HCT116 (cell line): ENCODE measurements around the gene PRR4. TPM values are rescaled to one million over a fixed set of nuclear protein-coding genes. Genes with fewer than 3 reads are reported as not detected.
A peak's percentile ranks its signal among the peaks of the same experiment; 100 is the strongest.

Experiments
- ATAC-seq: fragments of 200-7000 bp; cut with Tn5 transposase; 2 replicates; pipeline ENCODE4 v1.9.1; 2020; ENCODE audit warnings: mild to moderate bottlenecking, moderate library complexity
- Bru-seq: library from RNA; stranded (reverse); fragments of 400-500 nt; gene quantifications from one replicate; lab custom pipeline; 2021; lab: Mats Ljungman, UMichigan
- BruChase-seq, 2 experiments: library from RNA; stranded (reverse); fragments of 400-500 nt; gene quantifications; one replicate each; lab custom pipeline; 2021; lab: Mats Ljungman, UMichigan
- BruUV-seq: library from RNA; stranded (reverse); fragments of 400-500 nt; replicated peaks from 2 replicates; lab custom pipeline; 2021; lab: Mats Ljungman, UMichigan
- CTCF ChIA-PET: fragments of 300-600 bp; sonication (Branson Sonifier 250); formaldehyde crosslinking; loops from one replicate; lab custom pipeline; 2021; ENCODE audit warnings: antibody characterized with exemption; lab: Charles Lee
- POLR2A ChIA-PET: fragments of 300-600, 350-600 bp; sonication (Branson Sonifier 250); formaldehyde crosslinking; loops from one replicate; lab custom pipeline; 2021; ENCODE audit warnings: antibody characterized with exemption; lab: Charles Lee
- RAD21 ChIA-PET, 2 experiments: fragments of 300-600 bp; sonication (Branson Sonifier 250); formaldehyde crosslinking; loops; one replicate each; lab custom pipeline; 2023; ENCODE audit warnings: low total read pairs in 2 of 2; ENCODE audit not compliant: uncharacterized antibody in 2 of 2, unreplicated experiment in 2 of 2, low non-redundant PET in 1 of 2; lab: Charles Lee
- DNase-seq: peaks from one replicate; pipeline ENCODE4 v3.0.0-alpha.2; 2010; ENCODE audit warnings: low read depth, low spot score
- H2AFZ ChIP-seq: fragments of 200-600 bp; shearing (Covaris generic), sonication (generic); 2 replicates; pipeline ENCODE4 v1.6.1; 2017; ENCODE audit warnings: low read depth, mixed run types, mixed read lengths, antibody characterized with exemption, low read length; ENCODE audit not compliant: poor library complexity, severe bottlenecking
- H3K27ac ChIP-seq: 2 replicates; pipeline ENCODE4 v1.5.1; 2012; ENCODE audit warnings: low read depth, low read length
- H3K27me3 ChIP-seq: fragments of 200-600 bp; sonication (generic); 2 replicates; pipeline ENCODE4 v1.6.1; 2016; ENCODE audit warnings: mixed run types, low read length, mixed read lengths; ENCODE audit not compliant: insufficient read depth
- H3K36me3 ChIP-seq, 2 experiments: fragments of 200-500 bp in 1 of 2; fragments of 200-600 bp in 1 of 2; sonication (Bioruptor generic) in 1 of 2; sonication (generic) in 1 of 2; 2 replicates each; pipeline versions ENCODE4 v1.5.1 to v1.6.1; 2014 to 2016; ENCODE audit warnings: low read length in 2 of 2, inconsistent platforms in 1 of 2, mixed read lengths in 1 of 2, mixed run types in 1 of 2; ENCODE audit not compliant: insufficient read depth in 2 of 2, control insufficient read depth in 1 of 2
- H3K4me1 ChIP-seq, 2 experiments: fragments of 200-600 bp in 1 of 2; sonication (generic) in 1 of 2; 2 replicates each; pipeline versions ENCODE4 v1.5.1 to v1.6.1; 2012 to 2017; ENCODE audit warnings: low read length in 2 of 2, inconsistent platforms in 1 of 2, mild to moderate bottlenecking in 1 of 2, mixed read lengths in 1 of 2, mixed run types in 1 of 2, moderate library complexity in 1 of 2; ENCODE audit not compliant: insufficient read depth in 2 of 2, control insufficient read depth in 1 of 2
- H3K4me2 ChIP-seq: fragments of 200-600 bp; sonication (generic); 2 replicates; pipeline ENCODE4 v1.6.1; 2017; ENCODE audit warnings: mixed run types, low read length, mixed read lengths
- H3K4me3 ChIP-seq, 2 experiments: fragments of 200-600 bp in 1 of 2; sonication (generic) in 1 of 2; replicated peaks in 1 of 2; 2 replicates each; pipeline ENCODE4 v1.5.1; 2011 to 2016; ENCODE audit warnings: low read length in 2 of 2, control low read depth in 1 of 2, low read depth in 1 of 2, mild to moderate bottlenecking in 1 of 2, mixed read lengths in 1 of 2, mixed run types in 1 of 2
- H3K79me2 ChIP-seq: fragments of 200-600 bp; sonication (generic); 2 replicates; pipeline ENCODE4 v1.6.1; 2017; ENCODE audit warnings: mild to moderate bottlenecking, mixed run types, low read length, moderate library complexity, mixed read lengths; ENCODE audit not compliant: insufficient read depth
- H3K9ac ChIP-seq: fragments of 200-600 bp; sonication (generic); 2 replicates; pipeline ENCODE4 v1.6.1; 2016; ENCODE audit warnings: low read length, mixed read lengths
- H3K9me2 ChIP-seq: fragments of 200-600 bp; sonication (generic), shearing (Covaris generic); 2 replicates; pipeline ENCODE4 v1.6.1; 2017; ENCODE audit warnings: mixed run types, mild to moderate bottlenecking, moderate library complexity; ENCODE audit not compliant: insufficient read depth
- H3K9me3 ChIP-seq, 2 experiments: fragments of 200-500 bp in 1 of 2; fragments of 200-600 bp in 1 of 2; sonication (Bioruptor generic) in 1 of 2; sonication (generic) in 1 of 2; 2 replicates each; pipeline ENCODE4 v1.6.1; 2014 to 2017; ENCODE audit warnings: low read length in 2 of 2, mixed read lengths in 2 of 2, inconsistent platforms in 1 of 2, low read depth in 1 of 2, mild to moderate bottlenecking in 1 of 2, mixed run types in 1 of 2, moderate library complexity in 1 of 2; ENCODE audit not compliant: control insufficient read depth in 1 of 2, insufficient read depth in 1 of 2
- H4K20me1 ChIP-seq: fragments of 200-600 bp; sonication (generic), shearing (Covaris generic); 2 replicates; pipeline ENCODE4 v1.6.1; 2017; ENCODE audit warnings: mixed run types, mild to moderate bottlenecking, moderate library complexity; ENCODE audit not compliant: insufficient read depth
- CBX3 ChIP-seq: IDR thresholded peaks from 2 replicates; pipeline ENCODE4 v1.6.1; 2012; ENCODE audit warnings: low read depth
- CEBPB ChIP-seq: IDR thresholded peaks from 2 replicates; pipeline ENCODE4 v1.6.1; 2012; ENCODE audit warnings: low read depth
- EZH2 ChIP-seq: fragments of 200-600 bp; sonication (generic); IDR thresholded peaks from 2 replicates; pipeline ENCODE4 v1.6.1; 2017; ENCODE audit warnings: antibody characterized with exemption, mixed run types
- EZH2phosphoT487 ChIP-seq: fragments of 200-600 bp; IDR thresholded peaks from 2 replicates; pipeline ENCODE4 v1.6.1; 2018; ENCODE audit warnings: antibody characterized with exemption, borderline replicate concordance
- JUND ChIP-seq: IDR thresholded peaks from 2 replicates; pipeline ENCODE4 v1.6.1; 2012
- POLR2AphosphoS5 ChIP-seq: IDR thresholded peaks from 2 replicates; pipeline ENCODE4 v1.6.1; 2011; ENCODE audit warnings: mild to moderate bottlenecking, low read depth, low read length, moderate library complexity
- RAD21 ChIP-seq: IDR thresholded peaks from 2 replicates; pipeline ENCODE4 v1.6.1; 2012; ENCODE audit warnings: low read depth, mild to moderate bottlenecking
- SP1 ChIP-seq: IDR thresholded peaks from 2 replicates; pipeline ENCODE4 v1.6.1; 2012; ENCODE audit warnings: low read depth
- SRF ChIP-seq: IDR thresholded peaks from 2 replicates; pipeline ENCODE4 v1.6.1; 2012; ENCODE audit warnings: low read depth
- ZNF274 ChIP-seq: fragments of 200-500 bp; sonication (Bioruptor generic); IDR thresholded peaks from 2 replicates; pipeline ENCODE4 v1.6.1; 2014; ENCODE audit warnings: mild to moderate bottlenecking, low read depth, low read length, inconsistent platforms
- intact Hi-C: fragments of 100-400 bp; cut with micrococcal nuclease; formaldehyde crosslinking; loops from 2 replicates; pipeline ENCODE4 v1.10.0; 2022
- long read RNA-seq: library from polyadenylated mRNA; unstranded; transcript quantifications from one replicate; pipeline ENCODE4 v2.0.0, GENCODE V29; 2021; ENCODE audit not compliant: unreplicated experiment
- polyA plus RNA-seq: library from polyadenylated mRNA; unstranded; fragments of >200 nt; gene quantifications from 2 replicates; pipeline ENCODE4 v1.2.1, GENCODE V29; 2012; ENCODE audit warnings: missing spikeins
- total RNA-seq: library from RNA; stranded (reverse); gene quantifications from one replicate; pipeline ENCODE4 v1.2.1, GENCODE V29; 2021; ENCODE audit not compliant: unreplicated experiment
- TF ChIP-seq, protein P1 (sequence below): IDR thresholded peaks from 2 replicates; pipeline ENCODE4 v1.6.1; 2012
- TF ChIP-seq, protein P2 (sequence below): IDR thresholded peaks from 2 replicates; pipeline ENCODE4 v1.6.1; 2011; ENCODE audit warnings: mild to moderate bottlenecking, low read length, moderate library complexity; ENCODE audit not compliant: insufficient replicate concordance; ENCODE audit errors: extremely low read depth
- TF ChIP-seq, protein P3 (sequence below): IDR thresholded peaks from 2 replicates; pipeline ENCODE4 v1.6.1; 2012
- TF ChIP-seq, protein P4 (sequence below): IDR thresholded peaks from 2 replicates; pipeline ENCODE4 v1.6.1; 2012; ENCODE audit warnings: low read depth

The PRR4 gene, protein sequence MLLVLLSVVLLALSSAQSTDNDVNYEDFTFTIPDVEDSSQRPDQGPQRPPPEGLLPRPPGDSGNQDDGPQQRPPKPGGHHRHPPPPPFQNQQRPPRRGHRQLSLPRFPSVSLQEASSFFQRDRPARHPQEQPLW
- total RNA-seq (2.2 TPM), Bru-seq, nascent RNA (percentile 65 among the genes with signal in this experiment), BruChase-seq, experiment 1, labeled RNA remaining after a 6-hour chase (percentile 52 among the genes with signal in this experiment), BruChase-seq, experiment 2, labeled RNA remaining after a 2-hour chase (percentile 80 among the genes with signal in this experiment)
- polyA plus RNA-seq = 3.5 and 4.1 TPM in 2 replicates
- long read RNA-seq = 0 reads

DNA sequence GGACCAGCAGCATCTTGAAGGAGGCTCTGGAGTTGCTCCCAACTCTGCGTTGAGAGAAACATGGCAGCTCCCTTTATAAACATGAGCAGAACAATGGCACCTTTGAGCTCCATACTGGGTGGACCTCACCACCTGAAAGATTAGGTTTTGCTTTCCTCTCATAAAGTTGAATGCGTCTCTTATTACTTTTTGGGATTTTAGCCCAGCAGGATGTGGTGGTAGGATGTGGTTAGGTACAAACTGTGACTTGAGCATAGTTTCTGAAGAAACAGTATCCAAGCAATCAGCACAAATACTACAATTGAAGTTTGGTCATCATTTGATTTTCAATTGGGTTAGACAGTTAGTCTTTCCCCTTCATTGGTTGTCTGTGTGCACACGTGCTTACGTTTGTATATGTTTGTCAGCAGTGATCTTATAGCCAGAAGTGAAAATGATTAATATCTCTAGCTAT is at the start of gene PRR4:
Gene PRR4 (minus strand): TSS at position 51 of the 454 bp plus-strand sequence. CDS start 38 bp downstream, at position 13.
- H3K9ac ChIP-seq = no peak within 1 kb of the TSS
- no peaks in the 10 kb centered on the region for H3K9me2 ChIP-seq
- H3K27ac ChIP-seq = no peak within 1 kb of the TSS
- ChIA-PET POLR2A (no interaction called here), CTCF (no interaction called here), RAD21 (no interaction called here)
- TF ChIP-seq, protein P1, sequence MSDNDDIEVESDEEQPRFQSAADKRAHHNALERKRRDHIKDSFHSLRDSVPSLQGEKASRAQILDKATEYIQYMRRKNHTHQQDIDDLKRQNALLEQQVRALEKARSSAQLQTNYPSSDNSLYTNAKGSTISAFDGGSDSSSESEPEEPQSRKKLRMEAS = no peak
- TF ChIP-seq CEBPB (no peak), SP1 (no peak), ZNF274 (no peak), JUND (no peak), SRF (no peak)
- no peaks in the 10 kb centered on the region for H3K36me3 ChIP-seq
- ATAC-seq (no peak), DNase-seq (no peak)
- intact Hi-C loops = no loop called here
- H4K20me1 ChIP-seq = no peaks in the 10 kb centered on the region
- no TSS peak for BruUV-seq
- peaks cover 0 to 9% of the 10 kb centered on the region in 2 experiments; a peak in 1 of 4 replicates for H3K4me1 ChIP-seq
- no peak within 1 kb of the TSS for H3K4me3 ChIP-seq
- H3K4me2 ChIP-seq = no peak within 1 kb of the TSS
- H3K27me3 ChIP-seq = no peaks in the 10 kb centered on the region
- no peaks in the 10 kb centered on the region for H3K79me2 ChIP-seq
- no peak within 1 kb of the TSS for H2AFZ ChIP-seq
- H3K9me3 ChIP-seq = no peaks in the 10 kb centered on the region

DNA sequence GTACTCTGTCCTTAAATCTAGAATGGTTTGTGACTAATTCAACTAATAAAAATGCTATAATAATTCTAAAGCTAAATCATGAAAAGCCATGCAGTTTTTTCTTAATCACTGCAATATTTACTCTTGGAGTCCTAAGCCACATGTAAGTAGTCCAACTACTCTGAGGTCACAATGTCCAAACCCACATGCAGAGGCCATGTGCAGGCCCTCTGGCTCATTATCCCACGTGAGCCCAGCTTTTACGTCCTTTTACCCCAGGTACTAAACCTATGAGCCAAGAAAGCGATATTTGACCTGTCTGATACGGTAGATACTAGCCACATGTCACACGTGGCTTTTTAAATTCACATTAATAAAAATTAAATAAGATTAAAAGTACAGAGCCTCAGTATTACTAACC is 47.6 kb upstream of the PRR4 start:
- TF ChIP-seq POLR2AphosphoS5 (no peak), RAD21 (no peak), CBX3 (no peak), EZH2 (no peak), SRF (no peak), EZH2phosphoT487 (no peak)
- TF ChIP-seq, protein P2, sequence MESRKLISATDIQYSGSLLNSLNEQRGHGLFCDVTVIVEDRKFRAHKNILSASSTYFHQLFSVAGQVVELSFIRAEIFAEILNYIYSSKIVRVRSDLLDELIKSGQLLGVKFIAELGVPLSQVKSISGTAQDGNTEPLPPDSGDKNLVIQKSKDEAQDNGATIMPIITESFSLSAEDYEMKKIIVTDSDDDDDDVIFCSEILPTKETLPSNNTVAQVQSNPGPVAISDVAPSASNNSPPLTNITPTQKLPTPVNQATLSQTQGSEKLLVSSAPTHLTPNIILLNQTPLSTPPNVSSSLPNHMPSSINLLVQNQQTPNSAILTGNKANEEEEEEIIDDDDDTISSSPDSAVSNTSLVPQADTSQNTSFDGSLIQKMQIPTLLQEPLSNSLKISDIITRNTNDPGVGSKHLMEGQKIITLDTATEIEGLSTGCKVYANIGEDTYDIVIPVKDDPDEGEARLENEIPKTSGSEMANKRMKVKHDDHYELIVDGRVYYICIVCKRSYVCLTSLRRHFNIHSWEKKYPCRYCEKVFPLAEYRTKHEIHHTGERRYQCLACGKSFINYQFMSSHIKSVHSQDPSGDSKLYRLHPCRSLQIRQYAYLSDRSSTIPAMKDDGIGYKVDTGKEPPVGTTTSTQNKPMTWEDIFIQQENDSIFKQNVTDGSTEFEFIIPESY = no peak
- TF ChIP-seq, protein P3, sequence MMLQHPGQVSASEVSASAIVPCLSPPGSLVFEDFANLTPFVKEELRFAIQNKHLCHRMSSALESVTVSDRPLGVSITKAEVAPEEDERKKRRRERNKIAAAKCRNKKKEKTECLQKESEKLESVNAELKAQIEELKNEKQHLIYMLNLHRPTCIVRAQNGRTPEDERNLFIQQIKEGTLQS = no peak
- TF ChIP-seq, protein P4, sequence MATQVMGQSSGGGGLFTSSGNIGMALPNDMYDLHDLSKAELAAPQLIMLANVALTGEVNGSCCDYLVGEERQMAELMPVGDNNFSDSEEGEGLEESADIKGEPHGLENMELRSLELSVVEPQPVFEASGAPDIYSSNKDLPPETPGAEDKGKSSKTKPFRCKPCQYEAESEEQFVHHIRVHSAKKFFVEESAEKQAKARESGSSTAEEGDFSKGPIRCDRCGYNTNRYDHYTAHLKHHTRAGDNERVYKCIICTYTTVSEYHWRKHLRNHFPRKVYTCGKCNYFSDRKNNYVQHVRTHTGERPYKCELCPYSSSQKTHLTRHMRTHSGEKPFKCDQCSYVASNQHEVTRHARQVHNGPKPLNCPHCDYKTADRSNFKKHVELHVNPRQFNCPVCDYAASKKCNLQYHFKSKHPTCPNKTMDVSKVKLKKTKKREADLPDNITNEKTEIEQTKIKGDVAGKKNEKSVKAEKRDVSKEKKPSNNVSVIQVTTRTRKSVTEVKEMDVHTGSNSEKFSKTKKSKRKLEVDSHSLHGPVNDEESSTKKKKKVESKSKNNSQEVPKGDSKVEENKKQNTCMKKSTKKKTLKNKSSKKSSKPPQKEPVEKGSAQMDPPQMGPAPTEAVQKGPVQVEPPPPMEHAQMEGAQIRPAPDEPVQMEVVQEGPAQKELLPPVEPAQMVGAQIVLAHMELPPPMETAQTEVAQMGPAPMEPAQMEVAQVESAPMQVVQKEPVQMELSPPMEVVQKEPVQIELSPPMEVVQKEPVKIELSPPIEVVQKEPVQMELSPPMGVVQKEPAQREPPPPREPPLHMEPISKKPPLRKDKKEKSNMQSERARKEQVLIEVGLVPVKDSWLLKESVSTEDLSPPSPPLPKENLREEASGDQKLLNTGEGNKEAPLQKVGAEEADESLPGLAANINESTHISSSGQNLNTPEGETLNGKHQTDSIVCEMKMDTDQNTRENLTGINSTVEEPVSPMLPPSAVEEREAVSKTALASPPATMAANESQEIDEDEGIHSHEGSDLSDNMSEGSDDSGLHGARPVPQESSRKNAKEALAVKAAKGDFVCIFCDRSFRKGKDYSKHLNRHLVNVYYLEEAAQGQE = no peak
- H3K4me2 ChIP-seq = no peak overlapping the region
- intact Hi-C loops = no loop called here
- H3K27ac ChIP-seq = no peak overlapping the region
- H2AFZ ChIP-seq = no peak overlapping the region
- no peaks in the 10 kb centered on the region for H3K36me3 ChIP-seq
- no peaks in the 10 kb centered on the region for H3K4me1 ChIP-seq
- H3K9me3 ChIP-seq = no peaks in the 10 kb centered on the region
- H4K20me1 ChIP-seq = no peaks in the 10 kb centered on the region
- no TSS peak for BruUV-seq
- RAD21 ChIA-PET = no interaction called here
- H3K9ac ChIP-seq = no peak overlapping the region
- CTCF ChIA-PET = no interaction called here
- H3K4me3 ChIP-seq = no peak overlapping the region
- DNase-seq = no peak
- POLR2A ChIA-PET = no interaction called here
- H3K27me3 ChIP-seq = no peaks in the 10 kb centered on the region
- no peaks in the 10 kb centered on the region for H3K9me2 ChIP-seq
- H3K79me2 ChIP-seq = no peaks in the 10 kb centered on the region; the same call in 1 of the 2 replicates
- ATAC-seq = no peak
